ENCODE data around the gene EAPP. TPM values are rescaled to one million over a fixed set of nuclear protein-coding genes. Genes with fewer than 3 reads are reported as not detected.
"Not testable (repeated sequence)": the region's sequence is repeated elsewhere in the genome, so short reads cannot be mapped to it uniquely, and the experiment has no call there.

Gene EAPP
- total RNA-seq, 1 donor from 2014 or later: 30.1 TPM

- Mint-ChIP-seq H3K4me3 (ENCODE audit: unreplicated experiment) (no peak overlapping the region), H3K27me3 (ENCODE audit: unreplicated experiment) (no peaks in the 10 kb centered on the region), H3K36me3 (ENCODE audit: low read depth, unreplicated experiment) (peaks cover 42% of the 10 kb centered on the region), H3K4me1 (ENCODE audit: unreplicated experiment) (no peaks in the 10 kb centered on the region), H3K9me3 (ENCODE audit: unreplicated experiment) (no peaks in the 10 kb centered on the region), H3K27ac (ENCODE audit: unreplicated experiment) (no peak overlapping the region)
- TF ChIP-seq CTCF (IDR thresholded peaks at IDR 0.05; ENCODE audit: unreplicated experiment): no peak
- DNase-seq (ENCODE audit: low spot score): no peak
Observed at GRCh38 chr14:34522496-34522895, 17.0 kb downstream of the EAPP start.

- not testable (repeated sequence) for H3K4me3 Mint-ChIP-seq (ENCODE audit: unreplicated experiment)
Observed at GRCh38 chr14:34521071-34521470, 18.4 kb downstream of the EAPP start.

GRCh38 chr14:34520304-34520970 lies 19.1 kb downstream of the EAPP start:
- not testable (repeated sequence) for H3K4me1 Mint-ChIP-seq (ENCODE audit: unreplicated experiment); H3K27ac Mint-ChIP-seq (ENCODE audit: unreplicated experiment); H3K4me3 Mint-ChIP-seq (ENCODE audit: unreplicated experiment); H3K9me3 Mint-ChIP-seq (ENCODE audit: unreplicated experiment); DNase-seq (ENCODE audit: low spot score); H3K27me3 Mint-ChIP-seq (ENCODE audit: unreplicated experiment)
- peaks cover 39% of the 10 kb centered on the region for H3K36me3 Mint-ChIP-seq (ENCODE audit: low read depth, unreplicated experiment)

More at GRCh38 chr14:34521071-34521470, 18.4 kb downstream of the EAPP start:
- not testable (repeated sequence) for H3K27me3 Mint-ChIP-seq (ENCODE audit: unreplicated experiment); DNase-seq (ENCODE audit: low spot score); H3K9me3 Mint-ChIP-seq (ENCODE audit: unreplicated experiment); H3K27ac Mint-ChIP-seq (ENCODE audit: unreplicated experiment); H3K4me1 Mint-ChIP-seq (ENCODE audit: unreplicated experiment)
- peaks cover 40% of the 10 kb centered on the region for H3K36me3 Mint-ChIP-seq (ENCODE audit: low read depth, unreplicated experiment)

GRCh38 chr14:34507884-34508283 lies 31.6 kb downstream of the EAPP start:
- H3K27ac Mint-ChIP-seq (ENCODE audit: unreplicated experiment): no peak overlapping the region
- DNase-seq (ENCODE audit: low spot score): no peak
- no peak overlapping the region for H3K4me3 Mint-ChIP-seq (ENCODE audit: unreplicated experiment)
- H3K27me3 Mint-ChIP-seq (ENCODE audit: unreplicated experiment): no peaks in the 10 kb centered on the region
- TF ChIP-seq CTCF (IDR thresholded peaks at IDR 0.05; ENCODE audit: unreplicated experiment): no peak
- no peaks in the 10 kb centered on the region for H3K36me3 Mint-ChIP-seq (ENCODE audit: low read depth, unreplicated experiment)
- H3K4me1 Mint-ChIP-seq (ENCODE audit: unreplicated experiment): peaks cover 2% of the 10 kb centered on the region
- H3K9me3 Mint-ChIP-seq (ENCODE audit: unreplicated experiment): no peaks in the 10 kb centered on the region

GRCh38 chr14:34507459-34507858 lies 32.0 kb downstream of the EAPP start:
- Mint-ChIP-seq H3K27me3 (ENCODE audit: unreplicated experiment) (no peaks in the 10 kb centered on the region), H3K27ac (ENCODE audit: unreplicated experiment) (no peak overlapping the region), H3K9me3 (ENCODE audit: unreplicated experiment) (no peaks in the 10 kb centered on the region), H3K36me3 (ENCODE audit: low read depth, unreplicated experiment) (no peaks in the 10 kb centered on the region), H3K4me3 (ENCODE audit: unreplicated experiment) (no peak overlapping the region), H3K4me1 (ENCODE audit: unreplicated experiment) (peaks cover 5% of the 10 kb centered on the region)
- TF ChIP-seq CTCF (IDR thresholded peaks at IDR 0.05; ENCODE audit: unreplicated experiment): no peak
- DNase-seq (ENCODE audit: low spot score): no peak

- H3K27me3 Mint-ChIP-seq (ENCODE audit: unreplicated experiment); H3K9me3 Mint-ChIP-seq (ENCODE audit: unreplicated experiment); H3K4me1 Mint-ChIP-seq (ENCODE audit: unreplicated experiment): not testable (repeated sequence)
Observed at GRCh38 chr14:34505124-34505491, 34.4 kb downstream of the EAPP start.

GRCh38 chr14:34504027-34504426 lies 35.5 kb downstream of the EAPP start:
- DNase-seq (ENCODE audit: low spot score); H3K4me1 Mint-ChIP-seq (ENCODE audit: unreplicated experiment); H3K36me3 Mint-ChIP-seq (ENCODE audit: low read depth, unreplicated experiment); H3K27ac Mint-ChIP-seq (ENCODE audit: unreplicated experiment); H3K4me3 Mint-ChIP-seq (ENCODE audit: unreplicated experiment); H3K9me3 Mint-ChIP-seq (ENCODE audit: unreplicated experiment); H3K27me3 Mint-ChIP-seq (ENCODE audit: unreplicated experiment): not testable (repeated sequence)

More at GRCh38 chr14:34505124-34505491, 34.4 kb downstream of the EAPP start:
- not testable (repeated sequence) for H3K36me3 Mint-ChIP-seq (ENCODE audit: low read depth, unreplicated experiment); H3K27ac Mint-ChIP-seq (ENCODE audit: unreplicated experiment); H3K4me3 Mint-ChIP-seq (ENCODE audit: unreplicated experiment); DNase-seq (ENCODE audit: low spot score)
